Measurements from ENCODE around the gene ADAM10. TPM values are rescaled to one million over a fixed set of nuclear protein-coding genes. Genes with fewer than 3 reads are reported as not detected.
A peak's percentile ranks its signal among the peaks of the same experiment; 100 is the strongest.

The ADAM10 gene
- total RNA-seq, 1 donor from 2014 or later: 36.6 TPM

DNA sequence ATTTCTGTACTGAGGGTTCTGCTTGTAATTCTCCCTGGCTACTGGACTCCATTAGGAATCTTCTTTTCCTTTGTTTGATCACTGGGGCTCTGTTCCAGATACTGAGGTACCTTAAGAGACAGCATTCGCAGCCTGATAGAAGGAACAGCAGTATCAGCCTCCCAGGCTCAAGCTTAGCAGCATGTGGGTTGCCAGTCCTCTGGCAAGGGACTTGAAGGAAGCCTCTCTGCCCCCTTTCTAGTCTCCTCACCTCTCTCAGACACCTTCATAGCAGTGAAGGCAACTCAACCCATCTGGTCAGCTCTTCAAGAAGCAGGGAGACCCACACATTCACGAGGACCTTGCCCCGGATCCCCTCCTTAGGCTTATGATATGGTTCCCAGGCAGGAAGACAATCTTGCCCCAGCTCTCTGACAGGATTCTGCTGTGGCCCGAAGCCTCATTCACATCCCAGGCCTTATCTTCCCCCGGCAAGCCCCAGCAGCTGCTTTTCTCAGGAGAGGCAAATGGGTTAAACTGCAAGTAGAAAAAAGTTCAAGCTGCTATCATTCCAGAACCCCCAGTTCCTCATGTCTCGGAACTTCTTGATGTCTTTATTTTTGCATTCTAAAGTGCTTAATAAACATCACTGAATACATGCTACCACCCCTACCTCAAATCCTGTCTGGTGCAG is 164.6 kb downstream of the ADAM10 start:
- ATAC-seq (no peak), DNase-seq (ENCODE audit: low spot score) (no peak)

DNA sequence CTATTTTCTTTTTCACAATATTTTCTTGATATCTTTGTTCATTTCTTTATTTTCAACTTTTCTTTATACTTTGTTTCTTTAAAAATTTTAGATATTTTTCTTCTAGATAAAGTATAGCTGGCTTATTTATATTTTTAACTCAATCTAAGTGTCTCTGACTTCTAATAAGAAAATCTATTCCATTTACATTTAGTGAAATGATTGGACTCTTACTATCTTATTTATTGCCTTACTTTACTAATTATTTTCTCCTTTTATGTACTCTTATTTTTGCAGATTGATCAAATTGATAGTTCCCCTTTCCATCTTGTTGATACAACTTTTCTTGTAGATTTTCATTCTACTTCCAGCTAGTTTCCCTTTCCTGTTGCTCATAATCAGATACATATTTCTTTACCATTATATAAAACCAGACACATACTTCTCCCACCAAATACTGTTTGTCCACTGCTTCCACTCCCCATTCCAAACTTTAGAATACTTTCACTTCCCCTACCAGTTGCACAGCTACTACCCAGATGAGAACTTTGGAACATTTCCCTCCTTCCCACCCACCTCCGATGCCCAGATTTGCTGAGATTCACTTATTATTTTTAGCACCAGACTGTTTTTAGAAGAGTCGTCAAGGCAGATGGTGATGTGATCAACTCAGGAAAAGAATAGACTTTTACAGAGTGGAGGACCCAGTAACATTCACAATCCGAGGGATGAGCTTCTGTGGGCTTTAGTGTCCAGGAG is 166.2 kb downstream of the ADAM10 start:
- DNase-seq (ENCODE audit: low spot score) (no peak), ATAC-seq (no peak)

DNA sequence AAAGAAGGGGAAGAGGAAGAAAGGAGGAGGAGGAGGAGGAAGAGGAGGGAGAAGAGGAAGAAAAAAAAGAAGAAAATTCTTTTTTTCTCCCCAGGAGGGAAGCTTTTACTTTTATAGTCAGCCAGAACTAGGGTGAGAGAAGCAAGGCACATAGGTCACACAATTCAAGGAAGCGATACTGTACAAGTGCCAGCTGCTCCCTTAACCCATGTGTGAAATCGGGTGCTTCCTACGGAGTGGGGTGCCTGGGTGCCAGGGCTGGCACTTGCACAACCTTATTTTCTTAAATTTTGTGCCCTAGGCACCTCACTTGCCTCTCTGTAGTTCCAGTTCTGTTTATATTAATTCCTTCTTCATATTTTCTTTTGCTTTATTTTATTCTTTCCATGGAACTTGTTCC is 167.3 kb downstream of the ADAM10 start:
- DNase-seq (ENCODE audit: low spot score) (no peak), ATAC-seq (no peak)

DNA sequence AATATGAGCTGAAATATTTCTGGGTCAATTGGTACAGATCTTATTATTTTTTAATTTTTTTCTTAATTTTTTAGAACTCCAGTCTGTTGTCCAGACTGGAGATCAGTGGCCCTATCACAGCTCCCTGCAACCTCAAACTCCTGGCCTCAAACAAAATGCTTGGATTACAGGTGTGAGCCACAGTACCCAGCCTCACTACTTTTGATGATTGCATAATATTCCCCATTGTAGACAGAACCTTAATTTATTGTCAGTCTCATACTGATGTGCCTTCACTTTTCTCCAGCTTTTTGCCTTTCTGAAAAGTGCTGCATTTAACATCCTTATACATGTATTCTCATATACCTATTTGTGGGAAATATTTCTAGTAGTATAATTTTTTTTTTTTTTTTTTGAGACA is 172.8 kb downstream of the ADAM10 start:
- DNase-seq (ENCODE audit: low spot score): no peak
- no peak for ATAC-seq

DNA sequence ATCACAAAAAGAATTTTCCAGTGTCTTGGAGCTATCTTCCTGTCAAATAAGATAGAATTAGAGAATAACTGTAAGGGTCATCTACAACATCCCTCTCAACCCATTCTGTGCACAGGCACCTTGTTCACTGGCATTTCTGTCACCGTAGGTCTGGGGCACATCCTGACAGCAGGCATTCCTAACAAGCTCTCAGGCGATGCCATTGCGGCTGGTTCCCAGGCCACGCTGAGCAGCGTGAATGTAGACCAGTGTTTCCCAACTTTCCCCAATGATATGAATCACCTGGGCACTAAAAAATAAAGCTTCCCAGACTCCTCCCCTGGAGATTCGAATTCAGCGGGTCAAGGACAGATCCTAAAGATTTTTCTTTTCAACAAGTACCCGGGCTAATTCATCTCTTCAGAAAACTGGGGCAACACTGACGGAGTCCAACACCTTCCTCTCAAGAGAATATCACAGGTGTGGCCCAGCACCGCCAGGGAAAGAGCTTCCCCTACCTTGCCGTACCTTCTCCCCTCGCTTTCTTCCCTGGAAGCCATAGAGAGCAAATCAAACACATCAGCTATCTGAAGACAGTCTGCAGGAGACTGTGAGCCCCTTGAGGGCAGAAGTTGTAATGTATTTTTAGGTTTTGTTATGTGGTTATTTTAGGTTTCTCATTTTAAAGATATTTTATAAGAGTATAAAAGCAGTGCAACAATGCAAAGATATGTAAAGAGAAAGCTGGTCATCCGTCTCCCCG is 174.3 kb downstream of the ADAM10 start:
- DNase-seq (ENCODE audit: low spot score): no peak
- no peak for ATAC-seq

DNA sequence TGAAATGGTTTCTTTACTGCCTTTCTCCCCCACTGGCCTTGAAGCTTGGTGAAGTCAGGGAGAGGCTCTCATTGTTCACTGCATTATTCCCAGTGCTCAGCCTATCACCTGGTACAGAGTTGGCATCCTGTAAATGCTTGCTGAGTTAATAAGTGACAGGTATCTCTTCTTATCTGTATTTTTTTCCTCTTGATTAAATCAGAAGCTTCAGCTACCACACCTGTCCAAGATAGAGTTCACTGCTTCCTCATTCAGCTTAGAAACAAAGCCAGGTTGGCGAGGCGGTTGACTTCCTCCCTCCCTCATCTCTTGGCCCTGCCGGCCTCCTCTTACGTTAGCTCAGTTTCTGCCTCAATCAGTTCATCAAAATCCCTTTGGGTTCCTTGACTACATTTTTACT is 174.9 kb downstream of the ADAM10 start:
- DNase-seq (ENCODE audit: low spot score): no peak
- ATAC-seq: peak; percentile 71

DNA sequence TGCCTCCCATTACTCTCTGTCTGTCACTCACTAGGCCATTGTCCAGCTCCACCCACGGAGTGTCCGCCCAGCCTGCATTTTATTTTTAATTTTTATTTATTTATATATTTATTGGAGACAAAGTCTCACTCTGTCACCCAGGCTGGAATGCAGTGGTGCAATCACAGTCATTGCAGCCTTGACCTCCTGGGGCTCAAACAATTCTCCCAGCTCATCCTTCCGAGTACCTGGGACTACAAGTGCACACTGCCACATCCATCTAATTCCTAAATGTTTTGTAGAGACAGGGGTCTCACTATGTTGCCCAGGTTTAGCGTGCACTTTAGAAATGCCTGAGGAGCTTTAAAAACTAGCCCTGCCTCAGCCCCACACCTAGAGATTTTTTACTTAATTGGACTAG is 176.2 kb downstream of the ADAM10 start:
- DNase-seq (ENCODE audit: low spot score) (no peak), ATAC-seq (peak; percentile 58)

DNA sequence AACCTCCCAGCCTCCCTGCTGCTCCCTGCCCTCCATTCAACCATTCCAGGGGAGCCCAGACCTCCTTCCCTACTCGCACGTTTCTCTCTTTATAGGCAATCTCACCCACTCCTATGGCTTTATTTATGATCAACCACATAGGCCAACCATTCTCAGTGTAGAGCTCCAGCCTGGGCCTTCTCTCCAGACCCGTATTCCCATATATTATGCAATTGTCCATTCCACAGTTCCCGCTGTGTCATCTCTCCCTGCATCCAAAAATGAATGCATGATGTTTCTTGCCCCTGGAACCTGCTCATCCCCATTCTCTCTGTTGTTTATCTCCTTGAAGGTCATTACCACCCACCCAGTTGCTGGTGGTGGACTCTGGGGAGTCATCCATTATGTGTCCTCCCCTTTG is 177.0 kb downstream of the ADAM10 start:
- peak; percentile 5 for ATAC-seq

DNA sequence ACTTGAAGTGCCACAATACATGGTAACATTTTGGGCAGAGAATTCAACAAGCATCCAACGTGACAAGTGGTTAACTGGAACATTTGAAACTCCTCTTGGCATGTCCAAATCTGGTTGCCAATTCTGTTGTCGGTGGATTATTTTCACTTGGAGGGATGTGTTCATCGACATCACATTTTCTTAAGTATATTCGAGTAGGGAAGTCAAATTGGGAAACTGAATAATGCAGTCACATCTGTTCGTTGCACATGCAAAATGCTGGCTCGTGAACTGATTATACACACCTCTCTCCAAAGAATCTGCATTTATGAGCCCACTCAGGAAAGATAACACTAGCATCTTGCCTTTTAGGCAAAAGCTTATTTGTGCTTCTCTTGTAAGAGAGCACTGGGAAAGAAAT is 178.0 kb downstream of the ADAM10 start:
- DNase-seq (ENCODE audit: low spot score): no peak
- no peak for ATAC-seq

More for the DNA sequence above, 177.0 kb downstream of the ADAM10 start:
- DNase-seq (ENCODE audit: low spot score): no peak

DNA sequence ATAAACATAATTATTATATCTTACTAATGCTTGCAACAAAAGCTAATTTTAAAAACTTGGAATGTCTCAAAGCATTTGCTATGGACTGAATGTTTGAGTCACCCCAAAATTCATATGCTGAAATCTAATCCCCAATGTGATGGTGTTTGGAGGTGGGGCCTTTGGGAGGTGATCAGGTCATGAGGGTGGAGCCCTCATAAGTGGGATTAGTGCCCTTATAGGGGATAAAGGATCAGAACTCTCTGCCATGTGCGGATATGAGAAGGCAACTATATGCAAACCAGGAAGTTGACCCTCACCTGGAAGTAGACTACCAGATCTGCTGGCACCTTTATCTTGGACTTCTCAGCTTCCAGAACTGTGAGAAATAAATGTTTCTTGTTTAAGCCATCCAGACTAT is 180.1 kb downstream of the ADAM10 start:
- ATAC-seq: no peak
- DNase-seq (ENCODE audit: low spot score): no peak

DNA sequence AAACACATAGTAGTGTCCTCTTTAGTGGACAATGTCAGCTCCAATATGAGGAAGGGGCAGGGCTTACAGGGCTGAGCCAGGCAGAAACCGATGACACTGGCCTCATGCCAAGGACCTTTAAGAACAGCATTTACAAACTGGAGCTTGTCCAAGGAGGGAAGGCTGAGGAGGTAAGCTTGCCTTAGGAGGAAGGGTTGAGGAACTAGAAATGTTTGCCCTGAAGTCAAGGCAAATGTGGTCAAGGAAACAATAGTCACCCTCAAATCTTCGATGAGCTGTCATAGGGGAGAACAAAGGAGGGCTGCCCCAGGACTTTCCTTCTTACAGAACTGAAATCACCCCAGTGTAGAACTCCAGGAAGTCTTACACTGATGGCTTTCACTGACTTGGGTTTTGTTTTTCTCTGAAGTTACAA is 181.3 kb downstream of the ADAM10 start:
- DNase-seq (ENCODE audit: low spot score) (no peak), ATAC-seq (peak; percentile 34)

DNA sequence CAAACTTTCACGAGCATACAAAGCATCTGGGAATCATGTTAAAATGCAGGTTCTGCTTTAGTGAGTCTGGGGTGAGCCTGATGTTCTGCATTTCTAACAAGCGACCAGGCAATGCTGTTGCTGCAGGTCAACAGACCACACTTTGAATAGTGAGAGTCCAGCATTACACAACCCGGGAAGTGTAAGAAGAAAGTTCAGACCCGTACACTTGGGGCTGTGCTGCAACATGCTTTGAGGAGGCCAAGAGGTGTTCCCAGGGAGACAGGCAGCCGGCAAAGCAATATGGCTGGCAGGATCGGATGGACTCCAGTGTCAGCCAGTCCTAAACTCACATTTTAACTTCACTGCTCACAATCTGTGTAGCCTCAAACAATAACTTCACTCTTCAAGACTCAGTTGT is 183.5 kb downstream of the ADAM10 start:
- ATAC-seq: peak; percentile 25
- DNase-seq (ENCODE audit: low spot score): no peak

DNA sequence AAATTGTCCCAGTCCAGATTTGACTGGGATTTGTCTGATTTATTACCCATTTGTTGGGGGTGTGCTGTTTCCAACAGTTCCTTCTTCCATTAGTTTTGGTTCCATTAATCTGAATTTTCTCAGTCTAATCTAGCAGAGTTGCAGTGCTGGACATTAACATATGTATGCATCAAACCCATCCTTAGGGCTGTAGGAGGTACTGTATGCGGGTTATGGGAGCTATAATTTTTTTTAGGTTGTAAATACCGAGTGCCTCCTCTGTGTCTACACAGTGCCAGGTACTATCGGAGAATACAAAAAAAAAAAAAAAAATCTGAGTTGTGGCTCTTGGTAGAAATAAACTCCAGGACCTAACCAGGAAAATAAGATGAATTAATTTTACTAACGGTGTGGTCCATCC is 183.9 kb downstream of the ADAM10 start:
- ATAC-seq: no peak
- no peak for DNase-seq (ENCODE audit: low spot score)

DNA sequence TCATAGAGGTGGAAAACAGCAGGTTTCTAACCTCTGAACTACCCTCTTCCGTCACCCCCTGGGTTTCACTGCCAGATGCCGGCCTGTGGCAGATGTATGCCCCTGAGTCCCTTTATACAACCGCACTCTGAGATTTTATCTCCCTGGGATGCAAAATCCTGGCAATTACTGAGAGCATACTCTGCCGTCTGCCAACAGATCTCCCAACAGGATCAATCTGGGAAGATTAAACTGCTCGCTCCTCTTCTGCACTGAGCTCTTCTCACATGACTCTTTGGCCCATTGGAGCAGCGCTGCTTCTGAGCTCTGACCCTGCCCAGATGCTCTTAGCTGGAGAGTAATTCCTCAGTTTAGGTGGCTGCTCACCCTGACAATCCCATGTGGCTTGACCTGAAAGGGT is 184.5 kb downstream of the ADAM10 start:
- DNase-seq (ENCODE audit: low spot score): no peak
- ATAC-seq: no peak

DNA sequence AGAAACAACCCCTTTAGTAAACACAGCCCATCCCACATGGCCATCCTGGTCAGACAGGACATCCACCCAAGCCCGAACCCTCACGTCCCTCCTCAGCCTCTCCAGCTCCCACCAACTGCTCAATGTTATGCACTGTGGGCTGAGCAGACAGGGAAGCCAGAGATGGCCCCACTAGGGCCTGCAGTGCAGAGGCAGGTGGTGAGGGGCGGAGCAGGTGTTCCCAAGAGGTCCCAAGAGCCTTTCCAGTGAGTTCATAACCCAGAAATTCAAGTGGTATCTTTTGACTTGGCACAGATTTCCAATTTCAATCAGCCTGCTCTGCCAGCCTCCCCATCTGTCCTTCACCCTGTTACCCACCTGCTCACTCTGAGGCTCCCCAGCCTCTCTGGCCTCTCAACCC is 187.4 kb downstream of the ADAM10 start:
- DNase-seq (ENCODE audit: low spot score) (peak; percentile 16), ATAC-seq (no peak)

DNA sequence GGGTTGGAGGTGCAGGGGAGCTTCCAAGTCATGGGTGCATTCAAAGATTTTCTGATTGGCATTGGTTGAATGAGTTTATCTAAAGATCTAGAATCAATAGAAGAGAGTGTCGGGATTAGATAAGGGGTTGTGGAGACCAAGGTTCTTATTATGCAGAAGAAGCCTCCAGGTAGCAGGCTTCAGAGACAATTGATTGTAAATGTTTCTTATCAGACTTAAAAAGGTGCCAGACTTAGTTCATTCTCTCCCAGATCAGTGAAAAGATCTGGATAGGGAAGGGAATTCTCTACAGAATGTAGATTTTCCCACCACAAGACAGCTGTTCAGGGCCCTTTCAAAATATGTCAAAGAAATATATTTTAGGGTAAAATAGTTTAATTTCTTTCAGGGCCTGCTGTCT is 188.2 kb downstream of the ADAM10 start:
- ATAC-seq (no peak), DNase-seq (ENCODE audit: low spot score) (no peak)

DNA sequence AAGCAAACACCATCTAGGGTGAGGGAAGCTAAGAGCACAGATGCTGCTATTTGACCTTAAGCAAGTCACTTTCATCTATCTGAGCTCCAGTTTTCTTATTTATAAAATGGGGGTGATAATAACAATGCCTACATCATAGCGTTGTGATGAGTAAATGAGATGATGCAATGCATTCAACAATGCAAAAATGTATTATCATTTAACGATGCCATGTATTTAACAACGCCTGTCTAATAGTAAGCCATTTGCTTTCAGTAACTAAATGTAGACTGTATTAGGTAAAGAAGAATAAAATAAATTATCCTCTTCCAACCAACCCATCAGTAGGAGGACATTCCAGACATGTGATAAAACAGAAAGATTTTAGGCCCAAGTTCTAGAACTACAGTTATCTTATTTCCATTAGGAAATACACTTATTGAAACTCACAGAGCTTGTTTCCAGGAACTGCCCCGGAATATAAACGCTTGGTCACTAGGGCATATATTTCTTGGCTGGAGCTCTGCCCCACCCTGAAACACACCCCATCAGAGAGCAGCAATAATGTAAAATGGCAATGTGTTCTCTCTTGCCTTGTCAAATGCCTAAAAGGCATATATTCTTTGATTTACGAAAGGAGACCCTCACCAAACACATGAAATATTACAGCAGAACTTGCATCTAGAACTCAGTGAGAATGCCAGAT is 189.5 kb downstream of the ADAM10 start:
- DNase-seq (ENCODE audit: low spot score) (no peak), ATAC-seq (no peak)

DNA sequence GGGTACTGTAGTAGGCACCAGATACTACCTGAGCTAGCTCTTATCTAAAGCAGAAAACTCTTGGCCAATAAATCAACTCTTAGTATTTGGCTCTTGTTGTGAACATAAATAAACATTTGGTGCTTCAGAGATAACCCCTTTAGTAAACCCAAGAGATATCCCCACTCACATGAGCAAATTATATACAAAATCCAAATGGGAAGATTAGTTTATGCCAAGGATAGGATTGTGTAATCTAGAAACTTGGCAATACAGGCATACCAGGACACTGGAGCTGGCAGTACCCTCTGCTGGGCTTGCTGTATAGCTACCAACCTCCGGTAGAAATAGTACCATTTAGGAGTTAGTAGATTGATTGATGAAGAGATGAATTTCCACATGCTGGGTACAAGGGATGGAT is 190.7 kb downstream of the ADAM10 start:
- DNase-seq (ENCODE audit: low spot score) (peak; percentile 51), ATAC-seq (peak; percentile 90)

DNA sequence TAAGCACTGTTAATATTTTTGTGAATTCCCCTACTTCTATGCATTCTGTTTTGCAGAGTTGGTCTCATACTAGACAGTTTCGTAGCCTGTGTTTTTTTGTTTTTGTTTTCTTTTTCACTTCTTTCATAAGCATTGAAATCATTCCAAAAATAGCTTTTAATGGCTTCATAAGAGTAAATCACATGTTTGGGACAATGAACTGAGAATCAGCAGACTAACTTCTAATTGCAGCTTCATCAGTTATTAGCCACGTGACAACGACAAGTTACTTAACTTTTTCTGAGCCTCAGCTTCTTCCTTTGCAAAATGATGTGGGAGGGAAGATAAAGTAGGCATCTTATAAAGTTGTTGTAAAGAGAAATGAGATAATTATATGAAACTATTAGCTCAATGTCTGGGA is 193.0 kb downstream of the ADAM10 start:
- no peak for DNase-seq (ENCODE audit: low spot score)
- ATAC-seq: no peak

DNA sequence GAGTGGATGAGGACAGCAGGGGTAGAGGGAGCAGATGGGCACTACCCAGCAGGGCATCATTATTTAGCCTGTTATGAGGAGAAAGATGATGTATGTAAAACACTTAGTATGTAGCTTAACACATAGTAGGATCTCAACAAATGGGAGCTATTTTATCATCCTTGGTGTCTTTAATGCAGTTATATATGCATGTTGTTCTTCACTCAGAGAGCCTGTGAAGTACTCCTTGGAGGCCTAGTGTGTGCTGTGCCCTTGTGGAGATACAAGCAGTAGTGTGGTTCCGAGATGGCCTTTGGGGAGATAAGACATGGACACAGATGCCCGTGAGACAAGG is 193.5 kb downstream of the ADAM10 start:
- DNase-seq (ENCODE audit: low spot score) (peak; percentile 11), ATAC-seq (no peak)

DNA sequence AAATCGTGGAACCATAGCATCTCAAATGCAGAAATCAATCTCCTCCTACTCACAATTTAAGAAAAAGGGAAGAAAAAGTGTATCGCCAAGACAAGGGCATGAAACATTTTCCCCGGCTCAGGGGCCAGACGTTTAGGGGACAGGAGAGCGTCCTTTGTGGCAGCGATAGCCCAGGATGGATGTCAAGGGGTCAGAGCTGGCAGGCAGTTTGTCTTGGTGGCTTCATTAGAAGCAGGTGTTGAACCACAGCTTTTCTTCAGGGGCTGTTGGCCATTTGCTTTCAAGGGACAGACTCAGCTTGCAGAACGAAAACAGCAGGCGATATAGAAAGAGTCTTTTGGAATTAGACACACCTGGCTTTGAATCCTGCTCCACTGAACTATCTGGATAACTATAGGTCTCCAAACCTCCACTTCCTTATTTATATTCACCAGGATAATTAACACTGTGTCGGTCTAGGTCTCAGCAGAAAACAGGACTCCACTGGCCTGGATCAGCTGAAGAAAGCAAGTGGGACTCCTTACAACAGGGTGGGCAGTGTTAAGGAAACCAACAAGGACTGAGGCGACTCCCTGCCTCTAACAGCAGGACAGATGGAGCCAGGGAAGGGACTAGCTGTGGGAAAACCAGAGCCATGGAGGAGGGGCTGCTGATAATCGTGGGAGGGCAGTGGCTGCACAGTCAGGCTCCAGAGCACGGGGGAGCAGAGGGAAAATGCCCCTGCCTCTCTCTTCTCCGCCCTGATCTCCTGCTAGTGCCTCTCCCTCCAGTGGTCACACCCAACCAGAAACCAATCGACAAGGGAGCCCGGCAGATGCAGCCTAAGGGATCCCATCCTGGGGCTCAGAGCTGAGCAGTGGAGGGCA is 194.1 kb downstream of the ADAM10 start:
- ATAC-seq: no peak
- peak; percentile 41 for DNase-seq (ENCODE audit: low spot score)

Data from left lobe of liver (tissue), 2 donors.